Measurements from ENCODE around the gene PLIN5. TPM values are rescaled to one million over a fixed set of nuclear protein-coding genes. Genes with fewer than 3 reads are reported as not detected.

The PLIN5 gene
- total RNA-seq, 4 donors from 2014 or later, result 12.0 to 26.7 (median 19.1) TPM

DNA sequence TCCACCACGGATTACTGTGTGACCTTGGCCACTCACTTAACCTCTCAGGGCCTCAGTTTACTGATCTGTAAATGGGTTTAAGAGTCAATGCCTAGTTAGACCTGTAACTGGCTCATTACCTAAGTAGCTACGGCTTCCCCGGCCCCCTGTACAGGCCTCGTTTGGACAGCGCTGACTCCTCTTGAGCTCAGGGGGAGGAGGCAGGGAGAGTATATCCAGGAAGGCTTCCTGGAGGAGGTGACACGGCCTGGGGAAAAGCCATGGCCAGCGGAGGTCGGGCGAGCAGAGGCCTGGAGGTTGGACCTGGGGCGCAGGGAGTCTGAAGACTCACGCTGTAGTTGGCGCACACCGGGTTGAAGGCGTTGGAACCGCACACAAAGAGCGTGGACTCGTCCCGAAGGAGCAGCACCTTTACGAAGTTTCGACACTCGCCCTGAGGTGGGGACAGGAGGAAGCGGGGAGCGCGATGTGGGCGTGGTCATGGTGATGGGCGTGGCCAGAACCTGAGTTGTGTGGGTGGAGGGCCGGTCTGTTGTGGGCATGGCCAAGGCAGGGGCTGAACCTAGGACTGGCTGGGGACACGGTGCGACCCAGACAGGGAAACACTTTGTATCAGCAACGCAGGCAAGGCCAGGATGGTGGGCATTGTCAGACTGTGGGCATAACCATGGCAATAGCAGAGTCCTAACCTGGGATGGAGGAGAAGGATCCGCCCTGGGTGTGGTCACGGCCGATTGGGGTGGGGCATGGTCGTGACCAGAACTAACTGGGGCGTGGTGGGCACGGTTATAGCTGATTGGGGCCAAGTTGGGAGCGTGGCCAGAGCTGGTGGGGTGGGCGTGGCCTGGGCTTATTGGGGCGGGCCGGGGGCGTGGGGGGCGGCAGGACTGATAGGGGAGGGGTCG, 20.9 kb upstream of the PLIN5 start:
- WGBS, 2 donors, result 77 to 80% methylated on average over 42 to 43 of the region's 43 CpGs
- H3K27ac ChIP-seq, result no peak overlapping the region
- H3K36me3 ChIP-seq, result no peaks in the 10 kb centered on the region
- no peak overlapping the region for H3K4me3 ChIP-seq
- TF ChIP-seq POLR2A (IDR thresholded peaks at IDR 0.05) (no peak), EP300 (IDR thresholded peaks at IDR 0.05) (no peak)
- TF ChIP-seq, protein P1, sequence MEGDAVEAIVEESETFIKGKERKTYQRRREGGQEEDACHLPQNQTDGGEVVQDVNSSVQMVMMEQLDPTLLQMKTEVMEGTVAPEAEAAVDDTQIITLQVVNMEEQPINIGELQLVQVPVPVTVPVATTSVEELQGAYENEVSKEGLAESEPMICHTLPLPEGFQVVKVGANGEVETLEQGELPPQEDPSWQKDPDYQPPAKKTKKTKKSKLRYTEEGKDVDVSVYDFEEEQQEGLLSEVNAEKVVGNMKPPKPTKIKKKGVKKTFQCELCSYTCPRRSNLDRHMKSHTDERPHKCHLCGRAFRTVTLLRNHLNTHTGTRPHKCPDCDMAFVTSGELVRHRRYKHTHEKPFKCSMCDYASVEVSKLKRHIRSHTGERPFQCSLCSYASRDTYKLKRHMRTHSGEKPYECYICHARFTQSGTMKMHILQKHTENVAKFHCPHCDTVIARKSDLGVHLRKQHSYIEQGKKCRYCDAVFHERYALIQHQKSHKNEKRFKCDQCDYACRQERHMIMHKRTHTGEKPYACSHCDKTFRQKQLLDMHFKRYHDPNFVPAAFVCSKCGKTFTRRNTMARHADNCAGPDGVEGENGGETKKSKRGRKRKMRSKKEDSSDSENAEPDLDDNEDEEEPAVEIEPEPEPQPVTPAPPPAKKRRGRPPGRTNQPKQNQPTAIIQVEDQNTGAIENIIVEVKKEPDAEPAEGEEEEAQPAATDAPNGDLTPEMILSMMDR (IDR thresholded peaks at IDR 0.05), result no peak
- peaks cover 0 to 8% of the 10 kb centered on the region in 2 donors for H3K27me3 ChIP-seq
- peaks cover 0 to 4% (median 0%) of the 10 kb centered on the region in 4 donors for H3K4me1 ChIP-seq
- no peak for DNase-seq (ENCODE audit: low spot score in 2 of 2)
- no peaks in the 10 kb centered on the region for H3K9me3 ChIP-seq

DNA sequence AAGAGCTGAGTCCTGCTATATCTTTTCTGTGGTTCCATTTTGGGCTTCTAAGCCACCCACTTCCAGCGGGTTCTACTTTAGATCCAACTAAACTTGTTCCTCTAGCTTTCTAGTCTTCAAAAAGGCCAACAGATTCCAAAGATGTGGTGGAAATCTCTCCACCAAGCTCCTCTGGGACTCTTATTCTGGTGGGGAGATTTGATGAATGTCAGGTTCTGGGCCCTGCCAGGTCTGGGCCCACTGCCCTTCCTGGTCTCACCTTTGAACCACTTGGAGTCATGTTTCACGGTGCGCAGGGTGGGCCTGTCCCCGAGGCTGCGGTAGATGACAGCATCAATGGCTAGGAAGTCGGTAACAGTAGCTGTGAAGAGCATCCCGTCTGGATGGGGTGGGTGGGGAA, 19.7 kb upstream of the PLIN5 start:
- 74 to 82% methylated on average over 7 of the region's 7 CpGs for WGBS, 2 donors
- DNase-seq (ENCODE audit: low spot score in 2 of 2), result no peak
- H3K4me3 ChIP-seq, result no peak overlapping the region
- H3K27me3 ChIP-seq, result peaks cover 0 to 15% of the 10 kb centered on the region in 2 donors
- no peak overlapping the region for H3K27ac ChIP-seq
- no peaks in the 10 kb centered on the region for H3K36me3 ChIP-seq
- TF ChIP-seq, protein P1 (IDR thresholded peaks at IDR 0.05), result no peak
- H3K9me3 ChIP-seq, result no peaks in the 10 kb centered on the region
- peaks cover 0 to 4% (median 0%) of the 10 kb centered on the region in 4 donors for H3K4me1 ChIP-seq

DNA sequence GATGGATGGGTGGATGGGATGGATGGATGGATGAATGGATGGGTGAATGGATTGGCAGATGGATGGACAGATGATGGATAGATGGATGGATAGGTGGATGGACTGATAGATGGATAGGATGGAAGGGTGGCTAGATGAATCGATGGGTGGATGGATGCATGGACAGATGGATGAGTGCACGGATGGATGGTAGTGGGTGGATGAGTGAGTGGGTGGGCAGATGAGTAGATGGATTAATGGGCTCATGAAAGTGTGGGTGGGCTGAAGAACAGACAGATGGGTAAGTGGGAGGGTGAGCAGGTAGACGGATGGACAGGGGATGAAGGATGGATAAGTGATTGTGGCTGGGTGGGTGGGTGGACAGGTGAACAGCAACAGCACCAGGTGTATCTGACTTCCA, 18.8 kb upstream of the PLIN5 start:
- no peaks in the 10 kb centered on the region for H3K36me3 ChIP-seq
- no peak overlapping the region for H3K4me3 ChIP-seq
- no peak for DNase-seq (ENCODE audit: low spot score in 2 of 2)
- H3K27ac ChIP-seq, result no peak overlapping the region
- H3K4me1 ChIP-seq, result peaks cover 0 to 4% (median 0%) of the 10 kb centered on the region in 4 donors
- 57 to 77% methylated on average over 3 of the region's 3 CpGs for WGBS, 2 donors
- H3K27me3 ChIP-seq, result peaks cover 0 to 15% of the 10 kb centered on the region in 2 donors
- TF ChIP-seq POLR2A (IDR thresholded peaks at IDR 0.05), result no peak
- TF ChIP-seq, protein P1 (IDR thresholded peaks at IDR 0.05), result no peak
- no peak for TF ChIP-seq EP300 (IDR thresholded peaks at IDR 0.05)
- H3K9me3 ChIP-seq, result no peaks in the 10 kb centered on the region

DNA sequence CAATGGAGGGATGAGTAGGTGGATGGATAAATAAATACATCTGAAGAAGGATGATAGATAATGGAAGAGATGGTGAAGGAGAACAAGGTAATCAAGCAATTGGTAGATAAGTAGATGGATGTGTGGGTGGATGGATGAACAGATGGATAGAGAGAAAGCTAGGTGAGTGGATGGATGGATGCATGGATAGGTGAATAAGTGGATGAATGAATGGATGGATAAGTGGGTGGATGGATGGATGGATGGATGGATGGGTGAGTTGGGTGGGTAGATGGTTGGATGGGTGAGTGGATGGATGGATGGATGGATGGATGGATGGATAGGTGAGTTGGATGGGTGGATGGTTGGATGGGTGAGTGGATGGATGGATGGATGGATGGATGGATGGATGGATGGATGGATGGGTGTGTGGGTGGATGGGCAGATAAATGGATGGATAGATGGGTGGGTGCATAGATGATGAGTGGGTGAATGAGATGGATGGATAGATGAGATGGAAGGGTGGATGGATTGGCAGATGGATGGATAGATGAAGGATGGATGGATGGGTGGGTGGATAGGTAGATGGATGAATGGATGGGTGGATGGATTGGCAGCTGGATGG, 18.2 kb upstream of the PLIN5 start:
- Histone ChIP-seq H3K36me3 (no peaks in the 10 kb centered on the region), H3K27me3 (peaks cover 0 to 15% of the 10 kb centered on the region in 2 donors), H3K4me1 (peaks cover 0 to 3% (median 0%) of the 10 kb centered on the region in 4 donors), H3K27ac (no peak overlapping the region), H3K9me3 (no peaks in the 10 kb centered on the region), H3K4me3 (no peak overlapping the region)
- DNase-seq (ENCODE audit: low spot score in 2 of 2), result no peak
- no peak for TF ChIP-seq EP300 (IDR thresholded peaks at IDR 0.05)
- TF ChIP-seq POLR2A (IDR thresholded peaks at IDR 0.05), result no peak
- TF ChIP-seq, protein P1 (IDR thresholded peaks at IDR 0.05), result no peak

DNA sequence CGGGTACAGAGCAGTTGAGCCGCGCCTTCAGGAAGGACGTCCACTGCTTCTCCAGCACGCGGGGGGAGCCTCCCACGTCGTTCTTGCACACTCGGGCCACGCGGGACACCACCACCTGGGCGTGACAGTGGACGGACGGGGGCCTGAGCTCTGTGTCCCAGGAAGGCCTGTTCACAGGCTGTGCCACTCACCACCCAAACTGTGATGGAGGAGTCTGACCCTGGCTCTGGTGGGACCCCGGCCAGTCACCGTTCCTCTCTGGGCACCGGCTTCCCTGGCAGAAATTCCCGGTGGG, 17.4 kb upstream of the PLIN5 start:
- 89 to 93% methylated on average over 5 to 18 of the region's 18 CpGs for WGBS, 2 donors
- Histone ChIP-seq H3K4me1 (no peaks in the 10 kb centered on the region), H3K27ac (no peak overlapping the region), H3K9me3 (no peaks in the 10 kb centered on the region), H3K36me3 (no peaks in the 10 kb centered on the region), H3K27me3 (peaks cover 0 to 8% of the 10 kb centered on the region in 2 donors), H3K4me3 (no peak overlapping the region)
- DNase-seq (ENCODE audit: low spot score in 2 of 2), result no peak
- TF ChIP-seq, protein P1 (IDR thresholded peaks at IDR 0.05), result no peak
- TF ChIP-seq POLR2A (IDR thresholded peaks at IDR 0.05) (no peak), EP300 (IDR thresholded peaks at IDR 0.05) (no peak)

Data from tibial nerve (tissue), 4 donors.